ENCODE results near the gene MRPS11.

GRCh38 chr15:88498996-88499395 is 31.5 kb downstream of the MRPS11 start:
- TF ChIP-seq POLR2A (IDR thresholded peaks at IDR 0.05; ENCODE audit: low read length): no peak
- no peak for TF ChIP-seq GATA1 (IDR thresholded peaks at IDR 0.05; ENCODE audit: low read depth, low read length)
